HepG2 (cell line): Measurements from ENCODE around the gene CNOT2. TPM values are rescaled to one million over a fixed set of nuclear protein-coding genes. Genes with fewer than 3 reads are reported as not detected.

Experiments
- BHLHE40 ChIP-seq: IDR thresholded peaks from 2 replicates; pipeline ENCODE4 v1.6.1; 2011; ENCODE audit warnings: low read length, improper control_type of control experiment
- HMG20A ChIP-seq: IDR thresholded peaks from 2 replicates; pipeline ENCODE4 v1.6.1; 2016; ENCODE audit warnings: borderline replicate concordance
- IKZF4 ChIP-seq: sonication (generic); formaldehyde crosslinking; IDR thresholded peaks from 2 replicates; pipeline ENCODE4 v1.5.1; 2020; ENCODE audit warnings: borderline replicate concordance, mild to moderate bottlenecking, low read depth, missing genetic modification reagents; ENCODE audit errors: not compliant biosample characterization
- JDP2 ChIP-seq: sonication (generic); formaldehyde crosslinking; IDR thresholded peaks from 2 replicates; pipeline ENCODE4 v1.8.1; 2022; ENCODE audit warnings: missing genetic modification reagents, borderline replicate concordance
- KDM5B ChIP-seq: sonication (generic); formaldehyde crosslinking; IDR thresholded peaks from 2 replicates; pipeline ENCODE4 v1.4.0; 2020; ENCODE audit warnings: missing genetic modification reagents, mild to moderate bottlenecking, borderline replicate concordance
- MTA3 ChIP-seq: sonication (generic); formaldehyde crosslinking; IDR thresholded peaks from 2 replicates; pipeline ENCODE4 v1.4.0; 2020; ENCODE audit warnings: missing genetic modification reagents
- PITX1 ChIP-seq: sonication (generic); formaldehyde crosslinking; IDR thresholded peaks from 2 replicates; pipeline ENCODE4 v1.5.1; 2020; ENCODE audit warnings: mild to moderate bottlenecking, missing genetic modification reagents
- RBM22 ChIP-seq: fragments of 200-400 bp; formaldehyde crosslinking; optimal IDR thresholded peaks from 2 replicates; pipeline ENCODE3; 2017; ENCODE audit warnings: mild to moderate bottlenecking, low read length, moderate library complexity
- RBM39 ChIP-seq: fragments of 200-400 bp; formaldehyde crosslinking; IDR thresholded peaks from one replicate; pipeline ENCODE4 v1.6.1; 2018; ENCODE audit warnings: antibody characterized with exemption, mild to moderate bottlenecking, low read depth, low read length; ENCODE audit not compliant: poor library complexity, severe bottlenecking
- polyA plus RNA-seq, 8 experiments: library from polyadenylated mRNA; depleted of rRNA in 3 of 8; stranded (reverse) in 7 of 8; unstranded in 1 of 8; fragments of >200 nt; fragmentation: Illumina TruSeq in 4 of 8; extraction: Trizol in 4 of 8; gene quantifications; 2 replicates each; pipeline versions ENCODE4 v1.2.1 to v1.2.3, GENCODE V29; 2011 to 2016; ENCODE audit warnings: low read depth in 4 of 8, missing spikeins in 1 of 8, mixed read lengths in 1 of 8; ENCODE audit not compliant: insufficient read depth in 1 of 8
- total RNA-seq, 5 experiments: library from RNA; depleted of rRNA; stranded (reverse); fragments of >200 nt; fragmentation: Illumina TruSeq; extraction: Trizol; gene quantifications; 2 replicates each; pipeline ENCODE4 v1.2.3, GENCODE V29; 2016; ENCODE audit warnings: low read depth in 1 of 5
- TF ChIP-seq, protein P1 (sequence below): sonication (generic); formaldehyde crosslinking; IDR thresholded peaks from 2 replicates; pipeline ENCODE4 v1.5.1; 2020; ENCODE audit warnings: missing genetic modification reagents, mild to moderate bottlenecking, borderline replicate concordance
- TF ChIP-seq, protein P2 (sequence below): sonication (generic); formaldehyde crosslinking; IDR thresholded peaks from 2 replicates; pipeline ENCODE4 v1.4.0; 2020; ENCODE audit warnings: missing genetic modification reagents
- TF ChIP-seq, protein P3 (sequence below): sonication (generic); formaldehyde crosslinking; IDR thresholded peaks from 2 replicates; pipeline ENCODE4 v1.5.1; 2020; ENCODE audit warnings: missing genetic modification reagents, mild to moderate bottlenecking, borderline replicate concordance
- TF ChIP-seq, protein P4 (sequence below): sonication (generic); formaldehyde crosslinking; IDR thresholded peaks from 2 replicates; pipeline ENCODE4 v1.5.0; 2020; ENCODE audit warnings: mild to moderate bottlenecking, missing genetic modification reagents
- TF ChIP-seq, protein P5 (sequence below): IDR thresholded peaks from 2 replicates; pipeline ENCODE4 v1.6.1; 2018; ENCODE audit warnings: missing genetic modification reagents
- TF ChIP-seq, protein P6 (sequence below): sonication (generic); formaldehyde crosslinking; IDR thresholded peaks from 2 replicates; pipeline ENCODE4 v1.5.0; 2020; ENCODE audit warnings: missing genetic modification reagents

CNOT2 gene
- total and polyA plus RNA-seq, 2 of the 13 experiments (the other 11 are each of a cell fraction or from before 2014, with no cell fraction given) = 54.5 to 76.6 TPM

DNA sequence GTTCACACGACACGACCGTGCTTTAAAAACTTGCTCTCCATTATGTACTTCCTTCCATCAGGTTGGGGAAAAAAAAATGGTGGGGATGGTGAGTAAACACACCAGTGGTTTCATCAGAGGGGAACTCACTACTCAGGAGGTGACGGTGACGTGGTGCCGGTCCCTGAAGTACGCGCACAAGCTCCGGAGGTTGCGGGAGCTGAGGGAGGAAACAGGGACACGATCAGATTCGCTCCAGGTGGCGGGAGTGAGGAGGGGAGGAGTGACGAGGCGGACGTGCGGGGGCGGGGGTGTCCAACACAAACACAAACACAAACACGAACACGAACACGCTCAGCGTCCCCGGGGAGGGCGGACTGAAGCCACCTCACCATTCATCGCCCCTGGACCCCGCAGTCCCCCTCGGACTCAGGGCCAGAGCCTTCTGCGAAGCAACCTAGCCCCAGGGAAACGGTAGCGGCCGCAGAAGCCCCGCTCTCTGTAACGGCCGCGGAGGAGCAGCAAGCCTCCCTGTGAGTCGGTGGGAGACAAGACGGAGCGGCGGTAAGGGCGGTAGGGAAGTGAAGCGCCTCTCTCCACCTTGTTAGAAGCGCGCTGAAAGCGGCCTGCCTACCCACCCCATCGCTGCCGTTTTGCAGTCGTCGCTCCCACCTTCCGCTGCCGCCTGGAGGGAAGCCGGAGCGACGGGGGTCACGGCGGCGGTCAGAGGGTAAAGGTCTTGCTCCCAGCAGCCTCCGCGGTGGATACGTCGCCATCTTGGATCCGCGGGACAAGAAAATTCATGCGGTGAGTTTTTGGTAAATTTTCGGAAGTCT lies at the start of gene CNOT2 (continued):
- TF ChIP-seq, protein P1, sequence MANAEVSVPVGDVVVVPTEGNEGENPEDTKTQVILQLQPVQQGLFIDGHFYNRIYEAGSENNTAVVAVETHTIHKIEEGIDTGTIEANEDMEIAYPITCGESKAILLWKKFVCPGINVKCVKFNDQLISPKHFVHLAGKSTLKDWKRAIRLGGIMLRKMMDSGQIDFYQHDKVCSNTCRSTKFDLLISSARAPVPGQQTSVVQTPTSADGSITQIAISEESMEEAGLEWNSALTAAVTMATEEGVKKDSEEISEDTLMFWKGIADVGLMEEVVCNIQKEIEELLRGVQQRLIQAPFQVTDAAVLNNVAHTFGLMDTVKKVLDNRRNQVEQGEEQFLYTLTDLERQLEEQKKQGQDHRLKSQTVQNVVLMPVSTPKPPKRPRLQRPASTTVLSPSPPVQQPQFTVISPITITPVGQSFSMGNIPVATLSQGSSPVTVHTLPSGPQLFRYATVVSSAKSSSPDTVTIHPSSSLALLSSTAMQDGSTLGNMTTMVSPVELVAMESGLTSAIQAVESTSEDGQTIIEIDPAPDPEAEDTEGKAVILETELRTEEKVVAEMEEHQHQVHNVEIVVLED = peak; percentile 97
- no peak for TF ChIP-seq HMG20A (CRISPR knock-in tag)
- TF ChIP-seq, protein P2, sequence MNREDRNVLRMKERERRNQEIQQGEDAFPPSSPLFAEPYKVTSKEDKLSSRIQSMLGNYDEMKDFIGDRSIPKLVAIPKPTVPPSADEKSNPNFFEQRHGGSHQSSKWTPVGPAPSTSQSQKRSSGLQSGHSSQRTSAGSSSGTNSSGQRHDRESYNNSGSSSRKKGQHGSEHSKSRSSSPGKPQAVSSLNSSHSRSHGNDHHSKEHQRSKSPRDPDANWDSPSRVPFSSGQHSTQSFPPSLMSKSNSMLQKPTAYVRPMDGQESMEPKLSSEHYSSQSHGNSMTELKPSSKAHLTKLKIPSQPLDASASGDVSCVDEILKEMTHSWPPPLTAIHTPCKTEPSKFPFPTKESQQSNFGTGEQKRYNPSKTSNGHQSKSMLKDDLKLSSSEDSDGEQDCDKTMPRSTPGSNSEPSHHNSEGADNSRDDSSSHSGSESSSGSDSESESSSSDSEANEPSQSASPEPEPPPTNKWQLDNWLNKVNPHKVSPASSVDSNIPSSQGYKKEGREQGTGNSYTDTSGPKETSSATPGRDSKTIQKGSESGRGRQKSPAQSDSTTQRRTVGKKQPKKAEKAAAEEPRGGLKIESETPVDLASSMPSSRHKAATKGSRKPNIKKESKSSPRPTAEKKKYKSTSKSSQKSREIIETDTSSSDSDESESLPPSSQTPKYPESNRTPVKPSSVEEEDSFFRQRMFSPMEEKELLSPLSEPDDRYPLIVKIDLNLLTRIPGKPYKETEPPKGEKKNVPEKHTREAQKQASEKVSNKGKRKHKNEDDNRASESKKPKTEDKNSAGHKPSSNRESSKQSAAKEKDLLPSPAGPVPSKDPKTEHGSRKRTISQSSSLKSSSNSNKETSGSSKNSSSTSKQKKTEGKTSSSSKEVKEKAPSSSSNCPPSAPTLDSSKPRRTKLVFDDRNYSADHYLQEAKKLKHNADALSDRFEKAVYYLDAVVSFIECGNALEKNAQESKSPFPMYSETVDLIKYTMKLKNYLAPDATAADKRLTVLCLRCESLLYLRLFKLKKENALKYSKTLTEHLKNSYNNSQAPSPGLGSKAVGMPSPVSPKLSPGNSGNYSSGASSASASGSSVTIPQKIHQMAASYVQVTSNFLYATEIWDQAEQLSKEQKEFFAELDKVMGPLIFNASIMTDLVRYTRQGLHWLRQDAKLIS = no peak
- no peak for TF ChIP-seq IKZF4 (CRISPR knock-in tag)
- TF ChIP-seq PITX1 (CRISPR knock-in tag) = peak; percentile 23; the same call in 1 of the 2 replicates
- TF ChIP-seq, protein P3, sequence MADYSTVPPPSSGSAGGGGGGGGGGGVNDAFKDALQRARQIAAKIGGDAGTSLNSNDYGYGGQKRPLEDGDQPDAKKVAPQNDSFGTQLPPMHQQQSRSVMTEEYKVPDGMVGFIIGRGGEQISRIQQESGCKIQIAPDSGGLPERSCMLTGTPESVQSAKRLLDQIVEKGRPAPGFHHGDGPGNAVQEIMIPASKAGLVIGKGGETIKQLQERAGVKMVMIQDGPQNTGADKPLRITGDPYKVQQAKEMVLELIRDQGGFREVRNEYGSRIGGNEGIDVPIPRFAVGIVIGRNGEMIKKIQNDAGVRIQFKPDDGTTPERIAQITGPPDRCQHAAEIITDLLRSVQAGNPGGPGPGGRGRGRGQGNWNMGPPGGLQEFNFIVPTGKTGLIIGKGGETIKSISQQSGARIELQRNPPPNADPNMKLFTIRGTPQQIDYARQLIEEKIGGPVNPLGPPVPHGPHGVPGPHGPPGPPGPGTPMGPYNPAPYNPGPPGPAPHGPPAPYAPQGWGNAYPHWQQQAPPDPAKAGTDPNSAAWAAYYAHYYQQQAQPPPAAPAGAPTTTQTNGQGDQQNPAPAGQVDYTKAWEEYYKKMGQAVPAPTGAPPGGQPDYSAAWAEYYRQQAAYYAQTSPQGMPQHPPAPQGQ (CRISPR knock-in tag) = no peak
- no peak for TF ChIP-seq RBM22
- TF ChIP-seq BHLHE40 = 0 out of 2 replicates have a peak, but pooled peaks have one; percentile 12
- TF ChIP-seq, protein P4, sequence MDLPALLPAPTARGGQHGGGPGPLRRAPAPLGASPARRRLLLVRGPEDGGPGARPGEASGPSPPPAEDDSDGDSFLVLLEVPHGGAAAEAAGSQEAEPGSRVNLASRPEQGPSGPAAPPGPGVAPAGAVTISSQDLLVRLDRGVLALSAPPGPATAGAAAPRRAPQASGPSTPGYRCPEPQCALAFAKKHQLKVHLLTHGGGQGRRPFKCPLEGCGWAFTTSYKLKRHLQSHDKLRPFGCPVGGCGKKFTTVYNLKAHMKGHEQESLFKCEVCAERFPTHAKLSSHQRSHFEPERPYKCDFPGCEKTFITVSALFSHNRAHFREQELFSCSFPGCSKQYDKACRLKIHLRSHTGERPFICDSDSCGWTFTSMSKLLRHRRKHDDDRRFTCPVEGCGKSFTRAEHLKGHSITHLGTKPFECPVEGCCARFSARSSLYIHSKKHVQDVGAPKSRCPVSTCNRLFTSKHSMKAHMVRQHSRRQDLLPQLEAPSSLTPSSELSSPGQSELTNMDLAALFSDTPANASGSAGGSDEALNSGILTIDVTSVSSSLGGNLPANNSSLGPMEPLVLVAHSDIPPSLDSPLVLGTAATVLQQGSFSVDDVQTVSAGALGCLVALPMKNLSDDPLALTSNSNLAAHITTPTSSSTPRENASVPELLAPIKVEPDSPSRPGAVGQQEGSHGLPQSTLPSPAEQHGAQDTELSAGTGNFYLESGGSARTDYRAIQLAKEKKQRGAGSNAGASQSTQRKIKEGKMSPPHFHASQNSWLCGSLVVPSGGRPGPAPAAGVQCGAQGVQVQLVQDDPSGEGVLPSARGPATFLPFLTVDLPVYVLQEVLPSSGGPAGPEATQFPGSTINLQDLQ (CRISPR knock-in tag) = peak; percentile 70; the same call in 1 of the 2 replicates
- TF ChIP-seq KDM5B (CRISPR knock-in tag) = peak; percentile 80; the same call in 1 of the 2 replicates
- TF ChIP-seq MTA3 = no peak
- peak; percentile 37 for TF ChIP-seq RBM39
- TF ChIP-seq, protein P5, sequence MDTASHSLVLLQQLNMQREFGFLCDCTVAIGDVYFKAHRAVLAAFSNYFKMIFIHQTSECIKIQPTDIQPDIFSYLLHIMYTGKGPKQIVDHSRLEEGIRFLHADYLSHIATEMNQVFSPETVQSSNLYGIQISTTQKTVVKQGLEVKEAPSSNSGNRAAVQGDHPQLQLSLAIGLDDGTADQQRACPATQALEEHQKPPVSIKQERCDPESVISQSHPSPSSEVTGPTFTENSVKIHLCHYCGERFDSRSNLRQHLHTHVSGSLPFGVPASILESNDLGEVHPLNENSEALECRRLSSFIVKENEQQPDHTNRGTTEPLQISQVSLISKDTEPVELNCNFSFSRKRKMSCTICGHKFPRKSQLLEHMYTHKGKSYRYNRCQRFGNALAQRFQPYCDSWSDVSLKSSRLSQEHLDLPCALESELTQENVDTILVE (CRISPR knock-in tag) = peak; percentile 79; the same call in 1 of the 2 replicates
- TF ChIP-seq JDP2 (CRISPR knock-in tag) = no peak; the same call in 1 of the 2 replicates
- TF ChIP-seq, protein P6, sequence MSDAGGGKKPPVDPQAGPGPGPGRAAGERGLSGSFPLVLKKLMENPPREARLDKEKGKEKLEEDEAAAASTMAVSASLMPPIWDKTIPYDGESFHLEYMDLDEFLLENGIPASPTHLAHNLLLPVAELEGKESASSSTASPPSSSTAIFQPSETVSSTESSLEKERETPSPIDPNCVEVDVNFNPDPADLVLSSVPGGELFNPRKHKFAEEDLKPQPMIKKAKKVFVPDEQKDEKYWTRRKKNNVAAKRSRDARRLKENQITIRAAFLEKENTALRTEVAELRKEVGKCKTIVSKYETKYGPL (CRISPR knock-in tag) = no peak
